MCF 10A (cell line): ENCODE data around the gene NHERF2. TPM values are rescaled to one million over a fixed set of nuclear protein-coding genes. Genes with fewer than 3 reads are reported as not detected.

Experiments used
- BruUV-seq: library from RNA; stranded (reverse); fragments of 400-500 nt; replicated peaks from 2 replicates; lab custom pipeline; 2021; lab: Mats Ljungman, UMichigan
- CTCF ChIA-PET: fragments of 300-600 bp; sonication (Branson Sonifier 250); formaldehyde crosslinking; extraction: SDS; loops from one replicate; lab custom pipeline; 2021; ENCODE audit warnings: antibody characterized with exemption, inconsistent platforms; lab: Yijun Ruan, JAX
- POLR2A ChIA-PET: fragments of 300-600, 350-650 bp; sonication (Branson Sonifier 250); formaldehyde crosslinking; extraction: SDS; loops from one replicate; lab custom pipeline; 2020; ENCODE audit warnings: antibody characterized with exemption, inconsistent platforms; lab: Yijun Ruan, JAX
- DNase-seq: peaks from one replicate; pipeline ENCODE4 v3.0.0-alpha.2; 2018; ENCODE audit not compliant: unreplicated experiment
- H3K27ac Mint-ChIP-seq: one replicate; pipeline ENCODE4 v1.8.0; 2022; ENCODE audit warnings: mild to moderate bottlenecking, low read depth, mixed read lengths; ENCODE audit not compliant: unreplicated experiment
- H3K27me3 Mint-ChIP-seq: one replicate; pipeline ENCODE4 v1.8.0; 2022; ENCODE audit warnings: mixed read lengths; ENCODE audit not compliant: insufficient read depth, unreplicated experiment
- H3K36me3 Mint-ChIP-seq: one replicate; pipeline ENCODE4 v1.8.0; 2022; ENCODE audit warnings: mild to moderate bottlenecking, moderate library complexity, mixed read lengths; ENCODE audit not compliant: insufficient read depth, unreplicated experiment
- H3K4me1 Mint-ChIP-seq: one replicate; pipeline ENCODE4 v1.8.0; 2022; ENCODE audit warnings: mixed read lengths; ENCODE audit not compliant: insufficient read depth, unreplicated experiment
- H3K4me3 Mint-ChIP-seq: one replicate; pipeline ENCODE4 v1.8.0; 2022; ENCODE audit warnings: mild to moderate bottlenecking, moderate library complexity, mixed read lengths; ENCODE audit not compliant: unreplicated experiment
- H3K9me3 Mint-ChIP-seq: one replicate; pipeline ENCODE4 v1.8.0; 2022; ENCODE audit warnings: mixed read lengths; ENCODE audit not compliant: unreplicated experiment
- intact Hi-C: fragments of 100-400 bp; cut with micrococcal nuclease; formaldehyde crosslinking; loops from 2 replicates; pipeline ENCODE4 v1.14.1; 2022
- total RNA-seq: library from RNA; stranded (reverse); gene quantifications from 2 replicates; pipeline ENCODE4 v1.2.3, GENCODE V29; 2022
- TF ChIP-seq, protein P1 (sequence below): fragments of 200-600 bp; IDR thresholded peaks from one replicate; pipeline ENCODE4 v1.8.0; 2022; ENCODE audit warnings: antibody characterized with exemption, mild to moderate bottlenecking; ENCODE audit not compliant: unreplicated experiment

NHERF2 gene
- total RNA-seq, 1 experiment from 2014 or later, result 14.5 TPM

GRCh38 chr16:2066139-2066538 lies 39.4 kb downstream of the NHERF2 start:
- Mint-ChIP-seq H3K36me3 (peaks cover 39% of the 10 kb centered on the region), H3K4me1 (no peaks in the 10 kb centered on the region), H3K4me3 (no peak overlapping the region), H3K27me3 (no peaks in the 10 kb centered on the region), H3K9me3 (no peaks in the 10 kb centered on the region), H3K27ac (no peak overlapping the region)
- DNase-seq, result no peak
- no TSS peak for BruUV-seq
- TF ChIP-seq, protein P1, sequence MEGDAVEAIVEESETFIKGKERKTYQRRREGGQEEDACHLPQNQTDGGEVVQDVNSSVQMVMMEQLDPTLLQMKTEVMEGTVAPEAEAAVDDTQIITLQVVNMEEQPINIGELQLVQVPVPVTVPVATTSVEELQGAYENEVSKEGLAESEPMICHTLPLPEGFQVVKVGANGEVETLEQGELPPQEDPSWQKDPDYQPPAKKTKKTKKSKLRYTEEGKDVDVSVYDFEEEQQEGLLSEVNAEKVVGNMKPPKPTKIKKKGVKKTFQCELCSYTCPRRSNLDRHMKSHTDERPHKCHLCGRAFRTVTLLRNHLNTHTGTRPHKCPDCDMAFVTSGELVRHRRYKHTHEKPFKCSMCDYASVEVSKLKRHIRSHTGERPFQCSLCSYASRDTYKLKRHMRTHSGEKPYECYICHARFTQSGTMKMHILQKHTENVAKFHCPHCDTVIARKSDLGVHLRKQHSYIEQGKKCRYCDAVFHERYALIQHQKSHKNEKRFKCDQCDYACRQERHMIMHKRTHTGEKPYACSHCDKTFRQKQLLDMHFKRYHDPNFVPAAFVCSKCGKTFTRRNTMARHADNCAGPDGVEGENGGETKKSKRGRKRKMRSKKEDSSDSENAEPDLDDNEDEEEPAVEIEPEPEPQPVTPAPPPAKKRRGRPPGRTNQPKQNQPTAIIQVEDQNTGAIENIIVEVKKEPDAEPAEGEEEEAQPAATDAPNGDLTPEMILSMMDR, result no peak
- CTCF ChIA-PET, result interaction anchor here (0.7 kb wide), 1 partner anchor 19 kb away, joined by 3 read pairs; no protein-coding TSS in a partner anchor
- POLR2A ChIA-PET, result no interaction called here
- intact Hi-C loops, result no loop called here

- Mint-ChIP-seq H3K36me3 (peaks cover 49% of the 10 kb centered on the region), H3K4me1 (no peaks in the 10 kb centered on the region), H3K27ac (no peak overlapping the region), H3K4me3 (no peak overlapping the region), H3K9me3 (no peaks in the 10 kb centered on the region), H3K27me3 (no peaks in the 10 kb centered on the region)
- no peak for DNase-seq
- POLR2A ChIA-PET, result no interaction called here
- no TSS peak for BruUV-seq
- intact Hi-C loops, result no loop called here
- TF ChIP-seq, protein P1, result no peak
- CTCF ChIA-PET, result interaction anchor here (0.6 to 1.2 kb wide), 3 partner anchors 8 to 175 kb away, joined by 3 to 4 read pairs (median 3); no protein-coding TSS in a partner anchor
Measured at GRCh38 chr16:2070576-2071453, 44.1 kb downstream of the NHERF2 start.

DNA sequence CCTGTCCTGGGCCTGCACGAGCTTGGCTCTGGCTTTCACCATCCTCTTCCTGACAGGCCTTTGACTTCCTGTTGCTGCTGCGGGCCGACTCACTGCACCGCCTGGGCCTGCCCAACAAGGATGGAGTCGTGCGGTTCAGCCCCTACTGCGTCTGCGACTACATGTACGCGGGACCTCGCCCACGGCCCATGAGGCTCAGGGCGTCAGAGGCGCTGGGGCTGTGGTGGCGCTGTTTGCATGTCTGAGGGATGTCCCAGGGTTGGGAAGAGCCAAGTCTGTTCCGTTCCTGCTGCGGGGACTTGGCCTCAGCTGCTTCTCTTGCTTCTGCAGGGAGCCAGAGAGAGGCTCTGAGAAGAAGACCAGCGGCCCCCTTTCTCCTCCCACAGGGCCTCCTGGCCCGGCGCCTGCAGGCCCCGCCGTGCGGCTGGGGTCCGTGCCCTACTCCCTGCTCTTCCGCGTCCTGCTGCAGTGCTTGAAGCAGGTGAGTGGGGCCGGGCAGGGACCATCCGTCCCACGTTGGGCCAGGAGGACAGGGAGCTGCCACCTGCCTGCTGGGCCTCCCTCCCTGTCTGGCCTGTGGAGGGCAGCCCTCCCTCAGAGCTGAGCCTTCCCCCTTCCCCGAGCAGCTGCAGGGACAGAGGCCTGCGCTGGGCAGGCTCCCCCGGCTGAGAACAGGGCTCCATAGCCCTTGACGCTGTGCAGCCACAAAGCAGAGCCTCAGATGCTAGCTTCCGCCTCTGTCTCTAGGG lies 44.9 kb downstream of the NHERF2 start:
- H3K27me3 Mint-ChIP-seq, result no peaks in the 10 kb centered on the region

More for the DNA sequence above, 44.9 kb downstream of the NHERF2 start:
- TF ChIP-seq, protein P1, result no peak
- no peaks in the 10 kb centered on the region for H3K9me3 Mint-ChIP-seq
- intact Hi-C loops, result no loop called here
- ChIA-PET POLR2A (interaction anchor here (0.8 kb wide), 1 partner anchor 19 kb away, joined by 3 read pairs; no protein-coding TSS in a partner anchor), CTCF (interaction anchor here (1.0 to 1.2 kb wide), 2 partner anchors 8 to 69 kb away, joined by 3 to 4 read pairs; no protein-coding TSS in a partner anchor)
- H3K27ac Mint-ChIP-seq, result no peak overlapping the region
- BruUV-seq, result no TSS peak
- no peak overlapping the region for H3K4me3 Mint-ChIP-seq
- no peaks in the 10 kb centered on the region for H3K4me1 Mint-ChIP-seq
- DNase-seq, result no peak
- H3K36me3 Mint-ChIP-seq, result peaks cover 43% of the 10 kb centered on the region
